HUES6 (cell line): ENCODE results near the gene ASMTL.

Source experiments
- H3K27ac ChIP-seq: 2 replicates; pipeline ENCODE4 v1.7.0; 2013; ENCODE audit warnings: low read depth, mild to moderate bottlenecking, low read length, inconsistent platforms
- H3K27me3 ChIP-seq: 2 replicates; pipeline ENCODE4 v1.6.1; 2013; ENCODE audit warnings: low read length; ENCODE audit not compliant: control insufficient read depth, insufficient read depth
- H3K36me3 ChIP-seq: 2 replicates; pipeline ENCODE4 v1.6.1; 2013; ENCODE audit warnings: low read length; ENCODE audit not compliant: control insufficient read depth, insufficient read depth
- H3K4me1 ChIP-seq: 2 replicates; pipeline ENCODE4 v1.6.1; 2013; ENCODE audit warnings: low read length; ENCODE audit not compliant: control insufficient read depth, insufficient read depth
- H3K4me3 ChIP-seq: 2 replicates; pipeline ENCODE4 v1.5.1; 2013; ENCODE audit warnings: low read depth, low read length
- H3K9ac ChIP-seq: one replicate; pipeline ENCODE4 v1.6.1; 2013; ENCODE audit warnings: mild to moderate bottlenecking, low read length
- H3K9me3 ChIP-seq: 2 replicates; pipeline ENCODE4 v1.6.1; 2013; ENCODE audit warnings: low read depth, low read length; ENCODE audit not compliant: control insufficient read depth, insufficient read depth

Gene ASMTL

DNA sequence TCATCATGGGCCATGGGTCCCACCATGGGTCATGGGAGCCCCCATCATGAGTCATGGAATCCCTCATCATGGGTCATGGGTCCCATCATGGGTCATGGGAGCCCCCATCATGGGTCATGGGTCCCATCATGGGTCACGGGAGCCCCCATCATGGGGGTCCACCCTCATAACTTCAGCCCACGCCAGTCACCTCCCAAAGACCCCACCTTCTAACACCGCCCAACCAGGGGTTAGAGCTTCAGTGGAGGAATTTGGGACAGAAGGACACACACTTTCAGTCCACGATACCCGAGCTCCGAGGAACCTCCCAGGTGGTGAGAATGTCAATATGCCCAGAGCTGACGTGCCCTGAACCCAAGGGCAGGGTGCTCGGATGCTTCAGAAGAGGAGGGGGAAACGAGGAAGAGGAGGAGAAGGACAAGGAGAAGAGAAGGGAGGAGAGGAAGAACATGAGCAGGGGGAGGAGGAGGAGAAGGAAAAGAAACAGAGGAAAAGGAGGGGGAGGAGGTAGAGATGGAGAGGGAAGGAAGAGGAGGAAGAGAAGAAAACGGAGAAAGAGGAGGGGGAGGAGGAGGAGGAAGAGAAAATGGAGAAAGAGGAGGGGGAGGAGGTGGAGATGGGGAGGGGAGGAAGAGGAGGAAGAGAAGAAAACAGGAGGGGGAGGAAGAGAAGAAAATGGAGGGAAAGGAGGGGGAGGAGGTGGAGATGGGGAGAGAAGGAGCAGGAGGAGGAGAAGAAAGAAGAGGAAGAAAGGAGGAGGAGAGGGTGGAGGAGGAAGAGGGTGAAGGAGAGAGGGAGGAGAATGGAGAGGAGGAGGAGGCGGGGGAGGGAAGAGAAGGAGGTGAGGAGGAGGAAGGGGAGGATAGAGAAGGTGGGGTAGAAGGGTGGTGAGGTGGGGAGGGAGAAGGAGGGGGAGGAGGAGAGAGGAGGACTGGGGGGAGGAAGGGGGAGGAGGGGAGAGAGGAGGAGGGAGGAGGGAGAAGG lies 98.4 kb downstream of the ASMTL start:
- Histone ChIP-seq H3K4me3 (no peak overlapping the region), H3K9me3 (peaks cover 5% of the 10 kb centered on the region)

More for the DNA sequence above, 98.4 kb downstream of the ASMTL start:
- H3K36me3 ChIP-seq, result peaks cover 11% of the 10 kb centered on the region
- no peak overlapping the region for H3K27ac ChIP-seq
- H3K27me3 ChIP-seq, result no peaks in the 10 kb centered on the region
- peaks cover 8% of the 10 kb centered on the region for H3K4me1 ChIP-seq
- no peak overlapping the region for H3K9ac ChIP-seq
